WI38 (cell line): ENCODE data around the gene ESRRB.

Experiments
- H3K4me3 ChIP-seq: 2 replicates; pipeline ENCODE4 v1.5.1; 2011; ENCODE audit warnings: low read depth, mild to moderate bottlenecking, control low read depth, low read length
- CTCF ChIP-seq: IDR thresholded peaks from 2 replicates; pipeline ENCODE4 v1.5.1; 2012; ENCODE audit warnings: low read depth, mild to moderate bottlenecking, control low read depth, low read length

ESRRB gene

GRCh38 chr14:76428611-76429010, 52.7 kb downstream of the ESRRB start:
- no peak overlapping the region for H3K4me3 ChIP-seq
- TF ChIP-seq CTCF: no peak

- TF ChIP-seq CTCF: no peak
- no peak overlapping the region for H3K4me3 ChIP-seq
Observed at GRCh38 chr14:76430017-76430416, 54.1 kb downstream of the ESRRB start.

GRCh38 chr14:76430475-76430980, 54.6 kb downstream of the ESRRB start:
- TF ChIP-seq CTCF: no peak
- no peak overlapping the region for H3K4me3 ChIP-seq

- H3K4me3 ChIP-seq: no peak overlapping the region
- no peak for TF ChIP-seq CTCF
Observed at GRCh38 chr14:76431538-76431937, 55.6 kb downstream of the ESRRB start.

- no peak overlapping the region for H3K4me3 ChIP-seq
- TF ChIP-seq CTCF: no peak
Observed at GRCh38 chr14:76432827-76433752, 57.2 kb downstream of the ESRRB start.

- no peak overlapping the region for H3K4me3 ChIP-seq
- no peak for TF ChIP-seq CTCF
Observed at GRCh38 chr14:76434220-76434619, 58.3 kb downstream of the ESRRB start.

- no peak overlapping the region for H3K4me3 ChIP-seq
- no peak for TF ChIP-seq CTCF
Observed at GRCh38 chr14:76439237-76439775, 63.4 kb downstream of the ESRRB start.
